Dedifferentiated amniotic fluid mesenchymal stem cell (primary cell): ENCODE results near the gene FRAS1.
"Not testable (repeated sequence)": the region's sequence is repeated elsewhere in the genome, so short reads cannot be mapped to it uniquely, and the experiment has no call there.

Experiments
- DNase-seq: peaks from one replicate; pipeline ENCODE4 v3.0.0-alpha.2; 2016; ENCODE audit errors: extremely low spot score

The FRAS1 gene

GRCh38 chr4:78213218-78213617, 156.1 kb downstream of the FRAS1 start:
- DNase-seq, result no peak

GRCh38 chr4:78214078-78214477, 157.0 kb downstream of the FRAS1 start:
- no peak for DNase-seq

GRCh38 chr4:78217557-78217956, 160.4 kb downstream of the FRAS1 start:
- no peak for DNase-seq

GRCh38 chr4:78218260-78218659, 161.1 kb downstream of the FRAS1 start:
- DNase-seq, result peak; percentile 18

- DNase-seq, result no peak
These were observed 162.7 kb downstream of the FRAS1 start for GRCh38 chr4:78219825-78220224.

- no peak for DNase-seq
These were observed 163.2 kb downstream of the FRAS1 start for GRCh38 chr4:78220283-78220682.

GRCh38 chr4:78222575-78223186, 165.6 kb downstream of the FRAS1 start:
- DNase-seq, result no peak

GRCh38 chr4:78225236-78225635, 168.1 kb downstream of the FRAS1 start:
- no peak for DNase-seq

- DNase-seq, result no peak
These were observed 169.2 kb downstream of the FRAS1 start for GRCh38 chr4:78226279-78226678.

- no peak for DNase-seq
These were observed 170.4 kb downstream of the FRAS1 start for GRCh38 chr4:78227411-78228057.

- no peak for DNase-seq
These were observed 178.7 kb downstream of the FRAS1 start for GRCh38 chr4:78235800-78236199.

GRCh38 chr4:78237360-78237759, 180.2 kb downstream of the FRAS1 start:
- no peak for DNase-seq

GRCh38 chr4:78242071-78242470, 184.9 kb downstream of the FRAS1 start:
- DNase-seq, result no peak

- DNase-seq, result no peak
These were observed 187.8 kb downstream of the FRAS1 start for GRCh38 chr4:78244705-78245485.

- no peak for DNase-seq
These were observed 190.6 kb downstream of the FRAS1 start for GRCh38 chr4:78247536-78248285.

- no peak for DNase-seq
These were observed 193.4 kb downstream of the FRAS1 start for GRCh38 chr4:78250500-78250899.

GRCh38 chr4:78252773-78253172, 195.7 kb downstream of the FRAS1 start:
- not testable (repeated sequence) for DNase-seq

GRCh38 chr4:78254893-78255292, 197.8 kb downstream of the FRAS1 start:
- no peak for DNase-seq

GRCh38 chr4:78265006-78265405, 207.9 kb downstream of the FRAS1 start:
- DNase-seq, result no peak

GRCh38 chr4:78267790-78268189, 210.7 kb downstream of the FRAS1 start:
- DNase-seq, result no peak

GRCh38 chr4:78268597-78268996, 211.5 kb downstream of the FRAS1 start:
- DNase-seq, result no peak

GRCh38 chr4:78275450-78275849, 218.3 kb downstream of the FRAS1 start:
- not testable (repeated sequence) for DNase-seq
